SH-SY5Y (cell line): Measurements from ENCODE around the gene RAP1GAP2.

Source experiments
- GATA2 ChIP-seq: IDR thresholded peaks from 2 replicates; pipeline ENCODE4 v1.6.1; 2011; ENCODE audit warnings: mild to moderate bottlenecking, low read depth, low read length
- GATA3 ChIP-seq: IDR thresholded peaks from 2 replicates; pipeline ENCODE4 v1.6.1; 2011; ENCODE audit warnings: low read depth, mild to moderate bottlenecking, low read length, moderate library complexity

DNA sequence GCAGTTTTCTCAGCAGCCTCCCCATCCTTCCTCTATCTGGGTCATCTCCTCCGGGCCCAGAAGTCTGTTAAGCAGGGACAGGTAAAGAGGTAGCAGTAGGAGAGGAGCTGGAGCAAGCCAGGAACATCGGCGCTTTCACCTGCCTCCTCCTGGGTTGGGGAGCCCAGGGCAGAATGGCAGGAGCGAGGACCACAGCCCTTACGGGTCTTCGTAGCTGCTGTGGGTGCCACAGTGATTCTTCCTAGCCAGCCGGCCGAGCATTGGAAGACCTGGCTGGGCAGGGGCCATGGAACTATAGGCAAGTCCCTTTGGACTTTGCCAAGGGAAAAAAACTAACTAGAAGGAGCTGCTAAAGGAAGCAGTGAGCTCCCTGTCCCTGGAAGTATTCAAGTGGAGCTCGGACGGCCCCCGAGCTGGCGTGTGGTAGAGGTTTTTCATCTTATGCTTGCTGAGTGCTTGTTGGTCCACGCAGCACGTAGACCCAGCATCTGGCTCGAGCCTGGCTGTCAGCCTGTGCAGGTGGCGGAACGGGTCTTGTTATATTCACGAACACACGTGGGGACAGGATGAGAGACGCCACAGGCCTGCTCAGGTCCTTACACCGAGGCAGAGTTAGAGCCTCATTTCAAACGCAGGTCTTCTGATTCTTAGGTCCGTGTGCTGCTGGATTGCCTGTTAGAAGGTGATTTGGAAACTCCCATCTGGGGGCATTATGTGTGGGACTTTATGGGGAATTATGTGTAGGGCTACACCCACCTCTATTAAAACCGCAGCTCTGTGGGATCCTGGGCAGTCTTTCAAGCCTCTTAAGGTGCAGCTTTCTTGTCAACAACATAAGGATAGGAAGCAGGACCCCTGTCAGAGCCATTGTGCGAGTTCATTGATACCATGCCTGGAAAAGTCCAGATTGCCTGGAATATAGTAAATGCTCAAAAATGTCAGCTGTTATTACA, 212.4 kb downstream of the RAP1GAP2 start:
- TF ChIP-seq GATA2 (no peak), GATA3 (no peak)
